ENCODE results near the gene DISP3.

The DISP3 gene

GRCh38 chr1:11535761-11536572 lies 57.0 kb downstream of the DISP3 start:
- H2BK5ac ChIP-seq (ENCODE audit: low read length), result no peak overlapping the region
- no peaks in the 10 kb centered on the region for H3K36me3 ChIP-seq (replicated peaks in 1 of 2; ENCODE audit: control insufficient read depth in 2 of 2, insufficient read depth in 2 of 2, low read length in 2 of 2)
- H3K4me3 ChIP-seq (ENCODE audit: low read length in 2 of 2), result peak overlapping the region in 1 of 2 donors; percentile 37
- no peak overlapping the region for H3K27ac ChIP-seq (replicated peaks; ENCODE audit: low read length)
- H2BK12ac ChIP-seq (ENCODE audit: low read length), result no peak overlapping the region
- H3K9ac ChIP-seq (ENCODE audit: low read depth, low read length, poor library complexity), result peak overlapping the region; percentile 37
- peak overlapping the region; percentile 81 for H3K23ac ChIP-seq (ENCODE audit: low read depth, low read length, poor library complexity)
- peak overlapping the region; percentile 41 for H2AK5ac ChIP-seq (ENCODE audit: low read depth, low read length)
- H3K4me2 ChIP-seq (ENCODE audit: insufficient read depth, low read length, poor library complexity, severe bottlenecking), result no peak overlapping the region
- peaks cover 0 to 4% (median 0%) of the 10 kb centered on the region in 3 experiments for H3K27me3 ChIP-seq (ENCODE audit: control insufficient read depth in 3 of 3, insufficient read depth in 3 of 3, low read depth in 1 of 3, low read length in 3 of 3)
- peaks cover 0 to 10% of the 10 kb centered on the region in 2 donors for H3K4me1 ChIP-seq (ENCODE audit: control insufficient read depth in 2 of 2, insufficient read depth in 1 of 2, low read depth in 1 of 2, low read length in 2 of 2)
- no peak overlapping the region for H2BK120ac ChIP-seq (ENCODE audit: low read depth, low read length)
- peak overlapping the region; percentile 88 for H2BK15ac ChIP-seq (ENCODE audit: low read length)
- peak overlapping the region; percentile 54 for H3K18ac ChIP-seq (ENCODE audit: low read length)
- H2AFZ ChIP-seq (ENCODE audit: low read length), result no peak overlapping the region
- H4K8ac ChIP-seq (ENCODE audit: low read depth, low read length), result peak overlapping the region; percentile 74
- no CpG with 5 or more reads among the region's 33 CpGs for WGBS, 2 donors (ENCODE audit: extremely low coverage in 2 of 2, insufficient read length in 2 of 2, insufficient replicate concordance in 1 of 2)
- no peak overlapping the region for H4K91ac ChIP-seq (ENCODE audit: low read depth, low read length, poor library complexity)
- H3K9me3 ChIP-seq (replicated peaks in 1 of 2; ENCODE audit: control insufficient read depth in 2 of 2, insufficient read depth in 1 of 2, low read depth in 1 of 2, low read length in 2 of 2), result no peaks in the 10 kb centered on the region
- H3K79me1 ChIP-seq (ENCODE audit: low read depth, low read length), result no peaks in the 10 kb centered on the region
- no peak overlapping the region for H3K4ac ChIP-seq (ENCODE audit: low read length)
- DNase-seq (ENCODE audit: low spot score), result no peak
- peak overlapping the region; percentile 90 for H3K14ac ChIP-seq (ENCODE audit: low read length)

- H2BK120ac ChIP-seq (ENCODE audit: low read depth, low read length), result no peak overlapping the region
- no peak overlapping the region for H2BK12ac ChIP-seq (ENCODE audit: low read length)
- no CpG with 5 or more reads among the region's 26 CpGs for WGBS, 2 donors (ENCODE audit: extremely low coverage in 2 of 2, insufficient read length in 2 of 2, insufficient replicate concordance in 1 of 2)
- no peak overlapping the region for H3K27ac ChIP-seq (replicated peaks; ENCODE audit: low read length)
- peak overlapping the region; percentile 74 for H4K8ac ChIP-seq (ENCODE audit: low read depth, low read length)
- H3K36me3 ChIP-seq (replicated peaks in 1 of 2; ENCODE audit: control insufficient read depth in 2 of 2, insufficient read depth in 2 of 2, low read length in 2 of 2), result no peaks in the 10 kb centered on the region
- peak overlapping the region; percentile 41 for H2AK5ac ChIP-seq (ENCODE audit: low read depth, low read length)
- peaks cover 0 to 3% of the 10 kb centered on the region in 2 donors for H3K4me1 ChIP-seq (ENCODE audit: control insufficient read depth in 2 of 2, insufficient read depth in 1 of 2, low read depth in 1 of 2, low read length in 2 of 2)
- H2BK5ac ChIP-seq (ENCODE audit: low read length), result no peak overlapping the region
- no peak overlapping the region for H3K4me3 ChIP-seq (ENCODE audit: low read length in 2 of 2)
- no peaks in the 10 kb centered on the region for H3K79me1 ChIP-seq (ENCODE audit: low read depth, low read length)
- H3K18ac ChIP-seq (ENCODE audit: low read length), result peak overlapping the region; percentile 54
- H2BK15ac ChIP-seq (ENCODE audit: low read length), result peak overlapping the region; percentile 88
- no peak overlapping the region for H4K91ac ChIP-seq (ENCODE audit: low read depth, low read length, poor library complexity)
- no peak overlapping the region for H3K4ac ChIP-seq (ENCODE audit: low read length)
- H2AFZ ChIP-seq (ENCODE audit: low read length), result no peak overlapping the region
- no peaks in the 10 kb centered on the region for H3K9me3 ChIP-seq (replicated peaks in 1 of 2; ENCODE audit: control insufficient read depth in 2 of 2, insufficient read depth in 1 of 2, low read depth in 1 of 2, low read length in 2 of 2)
- H3K14ac ChIP-seq (ENCODE audit: low read length), result no peak overlapping the region
- H3K4me2 ChIP-seq (ENCODE audit: insufficient read depth, low read length, poor library complexity, severe bottlenecking), result no peak overlapping the region
- H3K23ac ChIP-seq (ENCODE audit: low read depth, low read length, poor library complexity), result peak overlapping the region; percentile 81
- H3K27me3 ChIP-seq (ENCODE audit: control insufficient read depth in 3 of 3, insufficient read depth in 3 of 3, low read depth in 1 of 3, low read length in 3 of 3), result peaks cover 0 to 12% (median 0%) of the 10 kb centered on the region in 3 experiments
- no peak for DNase-seq (ENCODE audit: low spot score)
- H3K9ac ChIP-seq (ENCODE audit: low read depth, low read length, poor library complexity), result peak overlapping the region; percentile 37
Measured at GRCh38 chr1:11536573-11537379, 57.8 kb downstream of the DISP3 start.

GRCh38 chr1:11537380-11537764 lies 58.4 kb downstream of the DISP3 start:
- H3K4me3 ChIP-seq (ENCODE audit: low read length in 2 of 2), result no peak overlapping the region
- H2BK120ac ChIP-seq (ENCODE audit: low read depth, low read length), result no peak overlapping the region
- peaks cover 0 to 17% (median 0%) of the 10 kb centered on the region in 3 experiments for H3K27me3 ChIP-seq (ENCODE audit: control insufficient read depth in 3 of 3, insufficient read depth in 3 of 3, low read depth in 1 of 3, low read length in 3 of 3)
- no peak overlapping the region for H3K18ac ChIP-seq (ENCODE audit: low read length)
- H3K36me3 ChIP-seq (replicated peaks in 1 of 2; ENCODE audit: control insufficient read depth in 2 of 2, insufficient read depth in 2 of 2, low read length in 2 of 2), result no peaks in the 10 kb centered on the region
- DNase-seq (ENCODE audit: low spot score), result no peak
- peaks cover 0 to 3% of the 10 kb centered on the region in 2 donors for H3K4me1 ChIP-seq (ENCODE audit: control insufficient read depth in 2 of 2, insufficient read depth in 1 of 2, low read depth in 1 of 2, low read length in 2 of 2)
- H2AFZ ChIP-seq (ENCODE audit: low read length), result no peak overlapping the region
- no peak overlapping the region for H2BK5ac ChIP-seq (ENCODE audit: low read length)
- H2BK15ac ChIP-seq (ENCODE audit: low read length), result no peak overlapping the region
- H4K8ac ChIP-seq (ENCODE audit: low read depth, low read length), result no peak overlapping the region
- H4K91ac ChIP-seq (ENCODE audit: low read depth, low read length, poor library complexity), result no peak overlapping the region
- H3K4me2 ChIP-seq (ENCODE audit: insufficient read depth, low read length, poor library complexity, severe bottlenecking), result no peak overlapping the region
- no peak overlapping the region for H3K27ac ChIP-seq (replicated peaks; ENCODE audit: low read length)
- no peak overlapping the region for H3K4ac ChIP-seq (ENCODE audit: low read length)
- WGBS, 2 donors (ENCODE audit: extremely low coverage in 2 of 2, insufficient read length in 2 of 2, insufficient replicate concordance in 1 of 2), result no CpG with 5 or more reads among the region's 9 CpGs
- no peaks in the 10 kb centered on the region for H3K79me1 ChIP-seq (ENCODE audit: low read depth, low read length)
- no peak overlapping the region for H3K14ac ChIP-seq (ENCODE audit: low read length)
- H2AK5ac ChIP-seq (ENCODE audit: low read depth, low read length), result no peak overlapping the region
- no peak overlapping the region for H2BK12ac ChIP-seq (ENCODE audit: low read length)
- H3K9me3 ChIP-seq (replicated peaks in 1 of 2; ENCODE audit: control insufficient read depth in 2 of 2, insufficient read depth in 1 of 2, low read depth in 1 of 2, low read length in 2 of 2), result no peaks in the 10 kb centered on the region
- H3K23ac ChIP-seq (ENCODE audit: low read depth, low read length, poor library complexity), result peak overlapping the region; percentile 77
- H3K9ac ChIP-seq (ENCODE audit: low read depth, low read length, poor library complexity), result no peak overlapping the region
